H1 (cell line): ENCODE data around the gene TAGLN2. TPM values are rescaled to one million over a fixed set of nuclear protein-coding genes. Genes with fewer than 3 reads are reported as not detected.
A peak's percentile ranks its signal among the peaks of the same experiment; 100 is the strongest.

Experiments
- CTCF ChIA-PET: fragments of 300-600 bp; sonication (Branson Sonifier 250); formaldehyde crosslinking; loops from one replicate; lab custom pipeline; 2021; ENCODE audit not compliant: partially characterized antibody; lab: Charles Lee
- POLR2A ChIA-PET: fragments of 300-600 bp; sonication (Branson Sonifier 250); formaldehyde crosslinking; loops from one replicate; lab custom pipeline; 2021; ENCODE audit warnings: inconsistent platforms; ENCODE audit not compliant: partially characterized antibody; lab: Charles Lee
- DNase-seq, 2 experiments: peaks; one replicate each; pipeline versions ENCODE4 v3.0.0 to v3.0.0-alpha.2; 2010 to 2022; ENCODE audit warnings: low spot score in 2 of 2, low read depth in 1 of 2, mixed read lengths in 1 of 2
- FAIRE-seq: peaks from 2 replicates; lab custom pipeline; 2011; peaks lifted over from hg19 to GRCh38; lab: Jason Lieb, UNC
- H2AFZ ChIP-seq: 2 replicates; pipeline ENCODE4 v1.8.1; 2012; ENCODE audit warnings: low read length, inconsistent platforms
- H2AK5ac ChIP-seq: 2 replicates; pipeline ENCODE4 v1.6.1; 2013; ENCODE audit warnings: low read depth, low read length
- H2BK120ac ChIP-seq: replicated peaks from 2 replicates; pipeline ENCODE3; 2013; ENCODE audit warnings: low read depth, low read length, inconsistent platforms
- H2BK12ac ChIP-seq: 2 replicates; pipeline ENCODE4 v1.6.1; 2013; ENCODE audit warnings: low read depth, low read length
- H2BK15ac ChIP-seq: 2 replicates; pipeline ENCODE4 v1.6.1; 2013; ENCODE audit warnings: low read length
- H2BK20ac ChIP-seq: 2 replicates; pipeline ENCODE4 v1.6.1; 2013; ENCODE audit warnings: low read length
- H2BK5ac ChIP-seq: 2 replicates; pipeline ENCODE4 v1.6.1; 2013; ENCODE audit warnings: low read depth, low read length
- H3K14ac ChIP-seq: 2 replicates; pipeline ENCODE4 v1.6.1; 2013; ENCODE audit warnings: inconsistent platforms; ENCODE audit not compliant: insufficient read length
- H3K18ac ChIP-seq: 2 replicates; pipeline ENCODE4 v1.6.1; 2013; ENCODE audit warnings: low read length; ENCODE audit errors: extremely low read depth
- H3K23ac ChIP-seq: 2 replicates; pipeline ENCODE4 v1.6.1; 2013; ENCODE audit warnings: inconsistent platforms; ENCODE audit not compliant: insufficient read length
- H3K23me2 ChIP-seq: 2 replicates; pipeline ENCODE4 v1.6.1; 2013; ENCODE audit warnings: low read depth, low read length
- H3K27ac ChIP-seq: 2 replicates; pipeline ENCODE4 v1.6.1; 2011; ENCODE audit warnings: low read depth, low read length, inconsistent platforms
- H3K27me3 ChIP-seq, 4 experiments: replicated peaks in 1 of 4; 1 replicate in 1 of 4; 2 replicates in 3 of 4; pipeline versions ENCODE4 v1.6.1 to v1.8.1; 2011 to 2013; ENCODE audit warnings: low read length in 3 of 4, mild to moderate bottlenecking in 3 of 4, inconsistent platforms in 2 of 4, mixed read lengths in 2 of 4, moderate library complexity in 1 of 4; ENCODE audit not compliant: control insufficient read depth in 3 of 4, insufficient read depth in 3 of 4; ENCODE audit errors: extremely low read depth in 1 of 4
- H3K36me3 ChIP-seq, 4 experiments: 2 replicates each; pipeline versions ENCODE4 v1.6.1 to v1.8.1; 2011 to 2013; ENCODE audit warnings: mild to moderate bottlenecking in 4 of 4, low read length in 3 of 4, moderate library complexity in 2 of 4, control low read depth in 1 of 4, inconsistent platforms in 1 of 4; ENCODE audit not compliant: insufficient read depth in 4 of 4, control insufficient read depth in 2 of 4
- H3K4ac ChIP-seq: replicated peaks from 2 replicates; pipeline ENCODE3; 2013; ENCODE audit warnings: low read length, low read depth, mixed read lengths, inconsistent platforms; ENCODE audit not compliant: insufficient read length
- H3K4me1 ChIP-seq, 4 experiments: replicated peaks in 1 of 4; 1 replicate in 1 of 4; 2 replicates in 3 of 4; pipeline versions ENCODE4 v1.6.1 to v1.8.1; 2011 to 2013; ENCODE audit warnings: low read length in 3 of 4, inconsistent platforms in 2 of 4, mixed read lengths in 1 of 4; ENCODE audit not compliant: insufficient read depth in 4 of 4, control insufficient read depth in 3 of 4
- H3K4me2 ChIP-seq, 2 experiments: 2 replicates each; pipeline versions ENCODE4 v1.6.1 to v1.8.1; 2011 to 2013; ENCODE audit warnings: low read depth in 2 of 2, low read length in 2 of 2, control low read depth in 1 of 2, inconsistent platforms in 1 of 2, mild to moderate bottlenecking in 1 of 2; ENCODE audit not compliant: insufficient read depth in 1 of 2
- H3K4me3 ChIP-seq, 4 experiments: fragments of 200-600, 300-600 bp in 1 of 4; sonication (generic), shearing (Covaris generic), sonication (Bioruptor Twin) in 1 of 4; 2 replicates each; pipeline versions ENCODE4 v1.5.1 to v1.8.1; 2011 to 2016; ENCODE audit warnings: low read length in 4 of 4, low read depth in 3 of 4, control low read depth in 2 of 4, inconsistent platforms in 2 of 4, mild to moderate bottlenecking in 2 of 4, mixed read lengths in 1 of 4, moderate library complexity in 1 of 4; ENCODE audit not compliant: insufficient read depth in 2 of 4; ENCODE audit errors: extremely low read depth in 1 of 4
- H3K56ac ChIP-seq: replicated peaks from 2 replicates; pipeline ENCODE3; 2013; ENCODE audit warnings: low read depth, mild to moderate bottlenecking, mixed read lengths, low read length, inconsistent platforms; ENCODE audit not compliant: insufficient read length
- H3K79me1 ChIP-seq: 2 replicates; pipeline ENCODE4 v1.6.1; 2013; ENCODE audit warnings: low read depth, low read length, control low read depth
- H3K79me2 ChIP-seq, 2 experiments: 2 replicates each; pipeline versions ENCODE4 v1.6.1 to v1.8.1; 2012 to 2013; ENCODE audit warnings: low read length in 2 of 2, mild to moderate bottlenecking in 2 of 2, inconsistent platforms in 1 of 2; ENCODE audit not compliant: insufficient read depth in 2 of 2, control insufficient read depth in 1 of 2
- H3K9ac ChIP-seq, 4 experiments: replicated peaks in 1 of 4; 1 replicate in 1 of 4; 2 replicates in 3 of 4; pipeline versions ENCODE4 v1.6.1 to v1.8.1; 2011 to 2013; ENCODE audit warnings: low read depth in 3 of 4, low read length in 3 of 4, control low read depth in 2 of 4, mild to moderate bottlenecking in 2 of 4, moderate library complexity in 2 of 4, inconsistent platforms in 1 of 4; ENCODE audit errors: extremely low read depth in 1 of 4
- H3K9me3 ChIP-seq, 2 experiments: 2 replicates each; pipeline versions ENCODE4 v1.6.1 to v1.8.1; 2012 to 2013; ENCODE audit warnings: mild to moderate bottlenecking in 2 of 2, moderate library complexity in 2 of 2, control low read depth in 1 of 2, inconsistent platforms in 1 of 2, low read depth in 1 of 2, low read length in 1 of 2, mixed read lengths in 1 of 2; ENCODE audit not compliant: insufficient read depth in 2 of 2
- H4K20me1 ChIP-seq, 2 experiments: replicated peaks in 1 of 2; 2 replicates each; pipeline versions ENCODE3 to v1.8.1; 2011 to 2013; ENCODE audit warnings: inconsistent platforms in 2 of 2, low read length in 2 of 2, mild to moderate bottlenecking in 1 of 2; ENCODE audit not compliant: insufficient read depth in 2 of 2, control insufficient read depth in 1 of 2
- H4K5ac ChIP-seq: 2 replicates; pipeline ENCODE4 v1.6.1; 2013; ENCODE audit warnings: low read length, low read depth, mixed read lengths, inconsistent platforms; ENCODE audit not compliant: insufficient read length
- H4K8ac ChIP-seq: 2 replicates; pipeline ENCODE4 v1.8.0; 2013; ENCODE audit warnings: mild to moderate bottlenecking, moderate library complexity, low read length, inconsistent platforms; ENCODE audit not compliant: insufficient read depth; ENCODE audit errors: extremely low read depth
- H4K91ac ChIP-seq: replicated peaks from 2 replicates; pipeline ENCODE3; 2013; ENCODE audit warnings: low read length, mixed read lengths, inconsistent platforms; ENCODE audit not compliant: insufficient read length
- ATF3 ChIP-seq: IDR thresholded peaks from 2 replicates; pipeline ENCODE4 v1.6.1; 2011; ENCODE audit warnings: low read depth, mild to moderate bottlenecking, low read length; ENCODE audit not compliant: insufficient read depth
- E2F6 ChIP-seq: IDR thresholded peaks from 2 replicates; pipeline ENCODE4 v1.6.1; 2012; ENCODE audit warnings: inconsistent platforms
- MAX ChIP-seq: IDR thresholded peaks from 2 replicates; pipeline ENCODE4 v1.6.1; 2012; ENCODE audit warnings: inconsistent platforms
- RFX5 ChIP-seq: IDR thresholded peaks from 2 replicates; pipeline ENCODE4 v1.6.1; 2011; ENCODE audit warnings: low read depth, low read length, improper control_type of control experiment, borderline replicate concordance
- WGBS, 2 experiments: shearing (Covaris generic) in 1 of 2; methylation state at CpG; one replicate each; pipeline versions ENCODE4 v1.1.6 to v1.1.7; 2013 to 2015; ENCODE audit warnings: low lambda C conversion rate in 2 of 2, mixed read lengths in 2 of 2, inconsistent platforms in 1 of 2, low coverage in 1 of 2, missing lambda C conversion rate in 1 of 2; ENCODE audit not compliant: insufficient replicate concordance in 2 of 2, insufficient coverage in 1 of 2, insufficient read length in 1 of 2; ENCODE audit errors: extremely low coverage in 1 of 2, missing lambda C conversion rate in 1 of 2; 5-methylcytosine and 5-hydroxymethylcytosine counted together
- polyA plus RNA-seq, 7 experiments: library from polyadenylated mRNA; depleted of rRNA in 3 of 7; stranded (reverse) in 5 of 7; unstranded in 2 of 7; fragments of >200 nt in 5 of 7; fragments of 200-250 nt in 2 of 7; gene quantifications; 1 replicate in 5 of 7; 2 replicates in 1 of 7; 4 replicates in 1 of 7; pipeline versions ENCODE4 v1.2.1 to v1.2.3, GENCODE V29; 2011 to 2013; ENCODE audit warnings: missing spikeins in 2 of 7, mixed read lengths in 2 of 7
- total RNA-seq: library from RNA; stranded (reverse); fragmentation: NEBNext Ultra II Directional; extraction: Animal tissue kit (Norgen Biotek cat#: 25700); gene quantifications from 2 replicates; pipeline ENCODE4 v1.2.1, GENCODE V29; 2021

The TAGLN2 gene
- total and polyA plus RNA-seq, 2 of the 8 experiments (the other 6 are each of a cell fraction or from before 2014, with no cell fraction given), result 93.0 to 114 TPM

DNA sequence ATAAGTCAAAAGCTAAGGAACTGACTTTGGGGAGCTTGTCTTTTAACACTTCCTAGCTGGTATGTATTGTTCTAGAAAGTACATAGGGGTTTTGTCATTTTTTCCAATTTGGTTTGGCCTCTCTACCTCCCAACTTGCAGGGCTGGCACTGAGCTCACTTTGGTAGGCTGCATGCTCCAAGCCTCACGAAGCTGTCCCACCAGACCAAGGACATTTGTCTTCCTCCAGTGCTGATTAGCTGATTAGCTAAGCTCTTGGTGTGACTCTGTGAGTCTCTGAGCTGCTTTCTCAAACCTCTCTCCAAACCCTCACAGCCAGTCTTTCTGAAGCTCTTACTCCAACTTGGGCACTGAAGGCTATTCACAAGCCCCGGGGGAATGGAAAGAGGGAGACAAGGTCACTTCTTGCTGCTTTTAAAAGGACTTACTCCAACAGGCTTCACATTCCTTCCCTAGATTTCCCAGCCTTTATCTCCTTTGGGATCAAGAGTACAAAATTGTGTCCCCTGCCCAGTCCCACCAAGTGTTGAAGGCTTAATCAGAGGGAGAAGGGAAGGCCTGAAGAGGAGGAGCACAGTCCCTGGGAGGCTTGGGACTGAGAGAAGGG is 24.4 kb downstream of the TAGLN2 start:
- WGBS, 2 experiments, result 94% methylated on average over 2 of the region's 2 CpGs; no CpG with 5 or more reads in 1 of the 2 experiments
- no peak for DNase-seq

More for the DNA sequence above, 24.4 kb downstream of the TAGLN2 start:
- ChIA-PET CTCF (interaction anchor here (0.6 to 1.6 kb wide), 17 partner anchors 9 to 802 kb away, joined by 3 to 15 read pairs (median 4); partner anchors contain the start of gene TAGLN2), POLR2A (interaction anchor here (0.8 to 2.5 kb wide), 7 partner anchors 13 to 67 kb away, joined by 3 to 11 read pairs (median 4); partner anchors contain the start of gene TAGLN2)
- Histone ChIP-seq H2BK120ac (no peak overlapping the region), H3K4me1 (peaks cover 6 to 12% (median 7%) of the 10 kb centered on the region in 4 experiments), H4K8ac (no peak overlapping the region), H3K4ac (no peak overlapping the region), H3K56ac (no peak overlapping the region), H3K79me1 (no peaks in the 10 kb centered on the region), H3K79me2 (no peaks in the 10 kb centered on the region), H3K18ac (no peak overlapping the region), H4K20me1 (no peaks in the 10 kb centered on the region), H3K9ac (peak overlapping the region in 1 of 4 experiments; percentile 16; a peak in 2 of 7 replicates), H3K4me2 (peak overlapping the region; percentile 42 to 69; a peak in 3 of 4 replicates), H2BK15ac (no peak overlapping the region), H3K27ac (no peak overlapping the region), H3K14ac (no peak overlapping the region), H2BK20ac (no peak overlapping the region), H2BK5ac (no peak overlapping the region), H4K5ac (no peak overlapping the region), H3K36me3 (no peaks in the 10 kb centered on the region), H3K9me3 (no peaks in the 10 kb centered on the region), H3K23ac (no peak overlapping the region), H2BK12ac (peak overlapping the region; percentile 3; the same call in 1 of the 2 replicates), H3K27me3 (peaks cover 1 to 9% (median 7%) of the 10 kb centered on the region in 4 experiments; a peak in 5 of 7 replicates), H4K91ac (no peak overlapping the region), H2AFZ (no peak overlapping the region; the same call in 1 of the 2 replicates), H3K4me3 (peak overlapping the region in 1 of 4 experiments; percentile 47; a peak in 1 of 8 replicates), H3K23me2 (peaks cover 3% of the 10 kb centered on the region; the same call in 1 of the 2 replicates), H2AK5ac (no peak overlapping the region)
- no peak for FAIRE-seq
- TF ChIP-seq ATF3 (no peak), RFX5 (no peak), E2F6 (peak; percentile 13; the same call in 1 of the 2 replicates), MAX (peak; percentile 36; the same call in 1 of the 2 replicates)
